CD4-positive, CD25-positive, alpha-beta regulatory T cell (primary cell): ENCODE measurements around the gene HNF1A. TPM values are rescaled to one million over a fixed set of nuclear protein-coding genes. Genes with fewer than 3 reads are reported as not detected.

ENCODE experiments used
- ATAC-seq, 2 donors: fragments of 150-1000 bp; cut with Tn5 transposase; one replicate each; pipeline ENCODE4 v1.10.0; 2021; ENCODE audit warnings: low read depth in 2 of 2, moderate number of reproducible peaks in 2 of 2, moderate library complexity in 1 of 2
- DNase-seq, 3 donors: peaks; one replicate each; pipeline versions ENCODE4 v3.0.0 to v3.0.0-alpha.2; 2012 to 2022; ENCODE audit warnings: mixed read lengths in 1 of 3
- H3K27ac ChIP-seq: one replicate; pipeline ENCODE4 v1.7.0; 2013; ENCODE audit warnings: mild to moderate bottlenecking, low read length; ENCODE audit not compliant: insufficient read depth, poor library complexity, severe bottlenecking
- H3K27me3 ChIP-seq: one replicate; pipeline ENCODE4 v1.7.0; 2013; ENCODE audit warnings: low read length; ENCODE audit not compliant: control insufficient read depth, insufficient read depth
- H3K36me3 ChIP-seq: one replicate; pipeline ENCODE4 v1.7.0; 2013; ENCODE audit warnings: mild to moderate bottlenecking, low read length, moderate library complexity; ENCODE audit not compliant: control insufficient read depth, insufficient read depth
- H3K4me1 ChIP-seq: 2 replicates; pipeline ENCODE4 v1.7.0; 2013; ENCODE audit warnings: mild to moderate bottlenecking, low read length; ENCODE audit not compliant: insufficient read depth, control insufficient read depth, poor library complexity, severe bottlenecking
- H3K4me3 ChIP-seq: one replicate; pipeline ENCODE4 v1.7.0; 2013; ENCODE audit warnings: low read depth, mild to moderate bottlenecking, low read length, moderate library complexity
- H3K9me3 ChIP-seq, 2 experiments: 1 replicate in 1 of 2; 2 replicates in 1 of 2; pipeline ENCODE4 v1.7.0; 2013; ENCODE audit warnings: low read length in 2 of 2, mild to moderate bottlenecking in 1 of 2, moderate library complexity in 1 of 2; ENCODE audit not compliant: control insufficient read depth in 2 of 2
- H3K27ac Mint-ChIP-seq, 3 donors: one replicate each; pipeline ENCODE4 v1.8.0; 2020 to 2022; ENCODE audit warnings: mild to moderate bottlenecking in 3 of 3, mixed read lengths in 3 of 3, moderate library complexity in 2 of 3
- H3K27me3 Mint-ChIP-seq: one replicate; pipeline ENCODE4 v1.8.0; 2022; ENCODE audit warnings: mild to moderate bottlenecking, mixed read lengths
- H3K36me3 Mint-ChIP-seq: one replicate; pipeline ENCODE4 v1.8.0; 2020; ENCODE audit warnings: mixed read lengths
- H3K4me1 Mint-ChIP-seq, 4 donors: one replicate each; pipeline ENCODE4 v1.8.0; 2020 to 2022; ENCODE audit warnings: mixed read lengths in 4 of 4, mild to moderate bottlenecking in 1 of 4
- H3K4me3 Mint-ChIP-seq, 4 donors: one replicate each; pipeline ENCODE4 v1.8.0; 2020 to 2022; ENCODE audit warnings: mild to moderate bottlenecking in 4 of 4, mixed read lengths in 4 of 4, moderate library complexity in 3 of 4
- H3K9me3 Mint-ChIP-seq, 7 donors: one replicate each; pipeline ENCODE4 v1.8.0; 2020 to 2022; ENCODE audit warnings: mixed read lengths in 7 of 7, mild to moderate bottlenecking in 3 of 7, moderate library complexity in 2 of 7
- polyA plus RNA-seq, 4 donors: library from polyadenylated mRNA; unstranded; fragments of 300-500 nt; fragmentation: Illumina TruSeq; gene quantifications; one replicate each; pipeline ENCODE4 v1.2.3, GENCODE V29; 2021
- total RNA-seq: library from RNA; stranded (reverse); gene quantifications from one replicate; pipeline ENCODE4 v1.2.3, GENCODE V29; 2022

The HNF1A gene
- total and polyA plus RNA-seq, 5 donors from 2014 or later = not detected

GRCh38 chr12:120977531-120978295 is 630 bp upstream of the HNF1A start:
- Mint-ChIP-seq H3K27me3 (peaks cover 6% of the 10 kb centered on the region), H3K9me3 (no peaks in the 10 kb centered on the region), H3K4me1 (no peaks in the 10 kb centered on the region), H3K36me3 (no peaks in the 10 kb centered on the region), H3K27ac (no peak overlapping the region), H3K4me3 (no peak overlapping the region)
- no peaks in the 10 kb centered on the region for H3K4me1 ChIP-seq
- H3K36me3 ChIP-seq = no peaks in the 10 kb centered on the region
- H3K27ac ChIP-seq = no peak overlapping the region
- ATAC-seq (no peak), DNase-seq (no peak)
- H3K4me3 ChIP-seq = no peak overlapping the region
- no peaks in the 10 kb centered on the region for H3K9me3 ChIP-seq
- no peaks in the 10 kb centered on the region for H3K27me3 ChIP-seq

DNA sequence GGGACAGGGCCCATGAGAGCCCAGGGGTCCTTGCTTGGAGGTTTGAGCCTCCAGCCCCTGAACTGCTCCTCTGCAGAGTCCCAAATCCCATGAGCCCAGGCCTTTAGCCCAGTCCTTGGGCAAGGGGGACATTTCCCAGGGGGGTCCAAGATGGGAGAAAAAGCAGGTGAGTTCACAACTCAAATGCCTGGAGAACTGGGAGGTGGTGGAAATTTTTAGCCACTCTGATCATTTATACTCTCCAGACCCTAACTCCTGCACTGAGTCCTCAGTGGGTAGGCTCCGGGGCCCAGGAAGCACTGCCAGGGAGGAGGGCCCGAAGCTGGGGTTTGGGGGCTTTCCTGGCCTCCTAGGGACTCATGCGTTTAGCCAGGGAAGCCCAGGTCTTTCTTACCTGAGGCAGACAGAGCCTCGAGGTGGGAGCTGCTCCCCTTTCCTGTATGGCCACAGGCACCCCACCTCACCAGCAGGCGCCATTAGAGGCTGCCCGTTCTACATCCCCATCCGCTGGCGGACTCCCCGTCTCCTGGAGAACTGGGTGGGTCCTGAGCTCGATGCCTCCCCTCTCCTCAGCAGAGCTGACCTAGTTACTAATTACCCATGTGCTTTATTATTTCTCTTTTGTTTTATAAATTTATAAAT is 998 bp downstream of the HNF1A start:
- Mint-ChIP-seq H3K9me3 (no peaks in the 10 kb centered on the region), H3K4me1 (no peaks in the 10 kb centered on the region), H3K27ac (no peak overlapping the region), H3K4me3 (no peak overlapping the region), H3K27me3 (peaks cover 11% of the 10 kb centered on the region), H3K36me3 (no peaks in the 10 kb centered on the region)
- ATAC-seq = no peak
- H3K27ac ChIP-seq = no peak overlapping the region
- no peaks in the 10 kb centered on the region for H3K36me3 ChIP-seq
- no peaks in the 10 kb centered on the region for H3K4me1 ChIP-seq
- no peak overlapping the region for H3K4me3 ChIP-seq
- DNase-seq = no peak
- no peaks in the 10 kb centered on the region for H3K27me3 ChIP-seq
- H3K9me3 ChIP-seq = no peaks in the 10 kb centered on the region

DNA sequence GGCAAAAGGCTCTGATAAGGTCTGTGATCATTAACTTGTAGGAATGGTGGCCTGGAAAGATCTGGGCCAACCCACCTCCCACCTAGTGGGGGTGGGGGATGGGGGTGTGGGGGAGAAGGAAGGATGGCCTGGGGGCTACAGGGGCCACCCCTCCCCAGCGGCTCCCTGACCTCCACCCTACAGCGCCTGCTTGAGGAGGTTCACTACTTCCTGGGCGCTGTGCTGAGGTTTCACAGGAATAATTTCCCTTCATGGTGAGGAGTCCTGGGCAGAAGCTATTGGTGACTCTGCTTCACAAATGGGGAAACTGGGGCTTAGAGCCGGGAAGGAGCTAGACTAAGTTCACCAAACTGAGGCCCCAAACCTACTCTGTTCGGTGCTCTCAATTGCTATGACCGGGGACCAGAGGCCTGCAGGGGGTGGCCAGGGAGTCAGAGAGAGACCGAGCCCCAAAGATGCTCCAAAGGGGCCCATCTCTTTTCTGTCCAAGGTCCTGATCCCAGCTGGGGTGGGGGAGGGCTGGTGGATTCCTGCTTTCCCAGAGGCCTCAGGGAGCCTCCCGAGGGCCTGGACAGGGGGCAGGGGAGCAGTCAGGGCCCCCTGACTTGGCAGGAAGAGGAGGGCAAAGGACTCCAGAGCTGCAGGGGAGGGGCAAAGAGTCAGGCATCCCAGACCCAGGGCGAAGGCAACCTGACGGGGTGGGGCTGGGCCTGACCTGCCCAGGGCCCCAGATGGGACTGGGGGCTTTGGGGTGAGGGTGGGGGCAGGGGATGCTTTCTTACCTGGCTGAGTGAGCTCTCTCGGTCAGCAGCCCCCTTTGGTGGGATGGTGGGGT is 1.7 kb downstream of the HNF1A start:
- Mint-ChIP-seq H3K4me3 (no peak overlapping the region), H3K9me3 (no peaks in the 10 kb centered on the region), H3K27ac (peak overlapping the region in 1 of 3 donors; percentile 14), H3K36me3 (no peaks in the 10 kb centered on the region), H3K27me3 (peaks cover 11% of the 10 kb centered on the region), H3K4me1 (no peaks in the 10 kb centered on the region)
- Histone ChIP-seq H3K9me3 (no peaks in the 10 kb centered on the region), H3K27ac (no peak overlapping the region), H3K4me3 (no peak overlapping the region), H3K36me3 (no peaks in the 10 kb centered on the region), H3K4me1 (no peaks in the 10 kb centered on the region), H3K27me3 (no peaks in the 10 kb centered on the region)
- ATAC-seq (no peak), DNase-seq (no peak)

- Mint-ChIP-seq H3K27me3 (peaks cover 11% of the 10 kb centered on the region), H3K27ac (no peak overlapping the region), H3K9me3 (no peaks in the 10 kb centered on the region), H3K4me3 (no peak overlapping the region), H3K36me3 (no peaks in the 10 kb centered on the region), H3K4me1 (no peaks in the 10 kb centered on the region)
- no peak overlapping the region for H3K4me3 ChIP-seq
- H3K27me3 ChIP-seq = no peaks in the 10 kb centered on the region
- no peak overlapping the region for H3K27ac ChIP-seq
- DNase-seq = no peak
- H3K36me3 ChIP-seq = no peaks in the 10 kb centered on the region
- no peak for ATAC-seq
- H3K9me3 ChIP-seq = no peaks in the 10 kb centered on the region
- H3K4me1 ChIP-seq = no peaks in the 10 kb centered on the region
Observed at GRCh38 chr12:120980800-120981368, 2.5 kb downstream of the HNF1A start.

GRCh38 chr12:120981407-120981941 is 3.1 kb downstream of the HNF1A start:
- Mint-ChIP-seq H3K9me3 (no peaks in the 10 kb centered on the region), H3K36me3 (no peaks in the 10 kb centered on the region), H3K4me3 (no peak overlapping the region), H3K27me3 (peaks cover 11% of the 10 kb centered on the region), H3K4me1 (no peaks in the 10 kb centered on the region), H3K27ac (no peak overlapping the region)
- H3K9me3 ChIP-seq = no peaks in the 10 kb centered on the region
- no peaks in the 10 kb centered on the region for H3K4me1 ChIP-seq
- H3K4me3 ChIP-seq = no peak overlapping the region
- H3K36me3 ChIP-seq = no peaks in the 10 kb centered on the region
- no peak for ATAC-seq
- DNase-seq = no peak
- H3K27me3 ChIP-seq = no peaks in the 10 kb centered on the region
- H3K27ac ChIP-seq = no peak overlapping the region

DNA sequence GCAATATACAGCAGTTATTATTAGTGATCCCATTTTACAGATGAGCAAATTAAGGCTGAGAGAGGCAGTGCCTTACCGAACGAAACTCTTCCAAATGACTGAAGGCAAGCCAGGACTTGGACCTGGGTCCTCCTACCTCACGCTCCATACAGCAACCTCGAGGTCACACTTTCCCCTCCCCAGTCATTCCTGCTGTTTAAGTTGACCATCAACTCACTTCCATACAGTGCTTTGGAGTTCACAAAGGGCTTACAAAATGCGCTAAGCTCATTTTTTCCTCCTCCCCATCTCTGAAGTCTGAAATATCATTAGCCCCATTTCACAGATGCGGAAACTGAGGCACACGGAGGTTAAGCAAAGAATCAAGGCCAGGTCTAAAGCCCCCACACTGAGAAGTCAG is 4.3 kb downstream of the HNF1A start:
- no peak for ATAC-seq
- H3K4me1 ChIP-seq = no peaks in the 10 kb centered on the region
- Mint-ChIP-seq H3K27ac (no peak overlapping the region), H3K27me3 (peaks cover 11% of the 10 kb centered on the region), H3K4me3 (no peak overlapping the region), H3K4me1 (no peaks in the 10 kb centered on the region), H3K36me3 (no peaks in the 10 kb centered on the region), H3K9me3 (no peaks in the 10 kb centered on the region)
- no peak overlapping the region for H3K27ac ChIP-seq
- no peak for DNase-seq
- no peaks in the 10 kb centered on the region for H3K36me3 ChIP-seq
- no peaks in the 10 kb centered on the region for H3K27me3 ChIP-seq
- no peaks in the 10 kb centered on the region for H3K9me3 ChIP-seq
- H3K4me3 ChIP-seq = no peak overlapping the region

GRCh38 chr12:120983759-120984158 is 5.4 kb downstream of the HNF1A start:
- Mint-ChIP-seq H3K9me3 (peaks cover 0 to 4% (median 0%) of the 10 kb centered on the region in 7 donors), H3K27ac (peak overlapping the region in 1 of 3 donors; percentile 77), H3K4me1 (no peaks in the 10 kb centered on the region), H3K27me3 (peaks cover 11% of the 10 kb centered on the region), H3K4me3 (no peak overlapping the region), H3K36me3 (no peaks in the 10 kb centered on the region)
- H3K9me3 ChIP-seq = no peaks in the 10 kb centered on the region
- H3K4me1 ChIP-seq = no peaks in the 10 kb centered on the region
- H3K4me3 ChIP-seq = no peak overlapping the region
- H3K27ac ChIP-seq = no peak overlapping the region
- no peak for DNase-seq
- H3K36me3 ChIP-seq = no peaks in the 10 kb centered on the region
- no peak for ATAC-seq
- no peaks in the 10 kb centered on the region for H3K27me3 ChIP-seq
